Measurements from ENCODE around the gene RAPGEFL1. TPM values are rescaled to one million over a fixed set of nuclear protein-coding genes. Genes with fewer than 3 reads are reported as not detected.
"Not testable (repeated sequence)": the region's sequence is repeated elsewhere in the genome, so short reads cannot be mapped to it uniquely, and the experiment has no call there.

Gene RAPGEFL1
- total and polyA plus RNA-seq, 2 of the 8 experiments (the other 6 are each of a cell fraction or from before 2014, with no cell fraction given), result 20.0 to 20.2 TPM

DNA sequence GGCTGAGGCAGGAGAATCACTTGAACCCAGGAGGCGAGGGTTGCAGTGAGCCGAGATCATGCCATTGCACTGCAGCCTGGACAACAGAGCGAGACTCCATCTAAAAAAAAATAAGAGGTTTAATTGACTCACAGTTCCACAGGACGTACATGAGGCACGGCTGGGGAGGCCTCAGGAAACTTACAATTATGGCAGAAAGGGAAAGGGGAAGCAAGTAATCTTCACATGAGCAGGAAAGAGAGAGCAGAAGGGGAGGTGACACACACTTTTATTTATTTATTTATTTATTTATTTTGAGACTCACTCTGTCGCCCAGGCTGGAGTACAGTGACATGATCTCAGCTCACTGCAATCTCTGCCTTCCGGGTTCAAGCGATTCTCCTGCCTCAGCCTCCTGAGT lies 28.9 kb downstream of the RAPGEFL1 start:
- H3K36me3 ChIP-seq (ENCODE audit: control insufficient read depth in 2 of 4, insufficient read depth in 4 of 4, low read length in 3 of 4); H3K9me3 ChIP-seq (ENCODE audit: insufficient read depth in 2 of 2, low read depth in 1 of 2, low read length in 1 of 2); H3K18ac ChIP-seq (ENCODE audit: extremely low read depth, low read length); H3K27ac ChIP-seq (ENCODE audit: low read depth, low read length); H2BK15ac ChIP-seq (ENCODE audit: low read length); H2BK20ac ChIP-seq (ENCODE audit: low read length); H3K14ac ChIP-seq (ENCODE audit: insufficient read length); H3K79me1 ChIP-seq (ENCODE audit: low read depth, low read length); H2AFZ ChIP-seq (ENCODE audit: low read length); H2AK5ac ChIP-seq (ENCODE audit: low read depth, low read length); FAIRE-seq; CTCF ChIA-PET (ENCODE audit: partially characterized antibody); H2BK5ac ChIP-seq (ENCODE audit: low read depth, low read length); H3K23ac ChIP-seq (ENCODE audit: insufficient read length); H3K4me3 ChIP-seq (ENCODE audit: extremely low read depth in 1 of 4, insufficient read depth in 2 of 4, low read depth in 3 of 4, low read length in 4 of 4); DNase-seq (ENCODE audit: low read depth in 1 of 2, low spot score in 2 of 2); H4K20me1 ChIP-seq (replicated peaks in 1 of 2; ENCODE audit: control insufficient read depth in 1 of 2, insufficient read depth in 2 of 2, low read length in 2 of 2); H3K23me2 ChIP-seq (ENCODE audit: low read depth, low read length); H3K4me1 ChIP-seq (replicated peaks in 1 of 4; ENCODE audit: control insufficient read depth in 3 of 4, insufficient read depth in 4 of 4, low read length in 3 of 4); H2BK120ac ChIP-seq (replicated peaks; ENCODE audit: low read depth, low read length); H2BK12ac ChIP-seq (ENCODE audit: low read depth, low read length); H3K9ac ChIP-seq (replicated peaks in 1 of 4; ENCODE audit: extremely low read depth in 1 of 4, low read depth in 3 of 4, low read length in 3 of 4); H4K5ac ChIP-seq (ENCODE audit: insufficient read length, low read depth, low read length); H3K79me2 ChIP-seq (ENCODE audit: control insufficient read depth in 1 of 2, insufficient read depth in 2 of 2, low read length in 2 of 2); H4K91ac ChIP-seq (replicated peaks; ENCODE audit: insufficient read length, low read length); H3K4ac ChIP-seq (replicated peaks; ENCODE audit: insufficient read length, low read depth, low read length); H3K56ac ChIP-seq (replicated peaks; ENCODE audit: insufficient read length, low read depth, low read length); H3K4me2 ChIP-seq (ENCODE audit: insufficient read depth in 1 of 2, low read depth in 2 of 2, low read length in 2 of 2); H3K27me3 ChIP-seq (replicated peaks in 1 of 4; ENCODE audit: control insufficient read depth in 3 of 4, extremely low read depth in 1 of 4, insufficient read depth in 3 of 4, low read length in 3 of 4); H4K8ac ChIP-seq (ENCODE audit: extremely low read depth, insufficient read depth, low read length): not testable (repeated sequence)
- POLR2A ChIA-PET (ENCODE audit: partially characterized antibody), result interaction anchor here (1.0 to 1.3 kb wide), 2 partner anchors 12 to 14 kb away, joined by 3 to 4 read pairs; no protein-coding TSS in a partner anchor
- 95% methylated on average over 8 of the region's 8 CpGs; no CpG with 5 or more reads in 1 of the 2 experiments for WGBS, 2 experiments (ENCODE audit: extremely low coverage in 1 of 2, insufficient coverage in 1 of 2, insufficient read length in 1 of 2, insufficient replicate concordance in 2 of 2, low coverage in 1 of 2, low lambda C conversion rate in 2 of 2, missing lambda C conversion rate in 1 of 2)

Data from H1 (cell line).